DND-41 (cell line): ENCODE measurements around the gene NRBP1.

Experiments used
- ATAC-seq: fragments of 200-7000 bp; cut with Tn5 transposase; 3 replicates; pipeline ENCODE4 v1.9.1; 2021; ENCODE audit warnings: low read depth; ENCODE audit not compliant: insufficient read depth
- DNase-seq: peaks from one replicate; pipeline ENCODE4 v3.0.0-alpha.2; 2020
- H2AFZ ChIP-seq: 2 replicates; pipeline ENCODE4 v1.6.0; 2012; ENCODE audit warnings: low read depth, low read length
- H3K27ac ChIP-seq: 2 replicates; pipeline ENCODE4 v1.5.1; 2012; ENCODE audit warnings: low read length, inconsistent platforms
- H3K27me3 ChIP-seq: fragments of 200-600 bp; sonication (generic); 2 replicates; pipeline ENCODE4 v1.6.0; 2012; ENCODE audit warnings: low read length, mild to moderate bottlenecking, inconsistent platforms; ENCODE audit not compliant: insufficient read depth, poor library complexity
- H3K36me3 ChIP-seq: 2 replicates; pipeline ENCODE4 v1.5.1; 2012; ENCODE audit warnings: low read length, inconsistent platforms; ENCODE audit not compliant: insufficient read depth
- H3K4me1 ChIP-seq: 2 replicates; pipeline ENCODE4 v1.5.1; 2012; ENCODE audit warnings: mild to moderate bottlenecking, low read length; ENCODE audit not compliant: insufficient read depth
- H3K4me2 ChIP-seq: 2 replicates; pipeline ENCODE4 v1.6.0; 2012; ENCODE audit warnings: mild to moderate bottlenecking, moderate library complexity, low read length, inconsistent platforms; ENCODE audit not compliant: insufficient read depth
- H3K4me3 ChIP-seq, 2 experiments: fragments of 200-600 bp in 1 of 2; shearing (Covaris generic) in 1 of 2; 2 replicates each; pipeline ENCODE4 v1.5.1; 2012 to 2016; ENCODE audit warnings: inconsistent platforms in 2 of 2, low read length in 2 of 2, mild to moderate bottlenecking in 2 of 2, low read depth in 1 of 2, moderate library complexity in 1 of 2
- H3K79me2 ChIP-seq: 2 replicates; pipeline ENCODE4 v1.6.0; 2012; ENCODE audit warnings: low read length, inconsistent platforms; ENCODE audit not compliant: insufficient read depth
- H3K9ac ChIP-seq: 2 replicates; pipeline ENCODE4 v1.6.0; 2012; ENCODE audit warnings: low read depth, mild to moderate bottlenecking, inconsistent platforms, low read length, moderate library complexity
- H3K9me3 ChIP-seq: 2 replicates; pipeline ENCODE4 v1.5.1; 2012; ENCODE audit warnings: low read length, moderate library complexity, mild to moderate bottlenecking, inconsistent platforms; ENCODE audit not compliant: insufficient read depth, severe bottlenecking
- H4K20me1 ChIP-seq: 2 replicates; pipeline ENCODE4 v1.6.0; 2012; ENCODE audit warnings: low read length; ENCODE audit not compliant: insufficient read depth
- EZH2 ChIP-seq: IDR thresholded peaks from 3 replicates; pipeline ENCODE4 v1.6.1; 2012; ENCODE audit warnings: borderline replicate concordance, low read depth, mild to moderate bottlenecking, moderate library complexity, low read length, inconsistent platforms; ENCODE audit not compliant: severe bottlenecking
- TF ChIP-seq, protein P1 (sequence below): IDR thresholded peaks from 2 replicates; pipeline ENCODE4 v1.5.1; 2012; ENCODE audit warnings: borderline replicate concordance, low read length, moderate library complexity, mild to moderate bottlenecking; ENCODE audit not compliant: poor library complexity, severe bottlenecking; ENCODE audit errors: extremely low read depth

Gene NRBP1

DNA sequence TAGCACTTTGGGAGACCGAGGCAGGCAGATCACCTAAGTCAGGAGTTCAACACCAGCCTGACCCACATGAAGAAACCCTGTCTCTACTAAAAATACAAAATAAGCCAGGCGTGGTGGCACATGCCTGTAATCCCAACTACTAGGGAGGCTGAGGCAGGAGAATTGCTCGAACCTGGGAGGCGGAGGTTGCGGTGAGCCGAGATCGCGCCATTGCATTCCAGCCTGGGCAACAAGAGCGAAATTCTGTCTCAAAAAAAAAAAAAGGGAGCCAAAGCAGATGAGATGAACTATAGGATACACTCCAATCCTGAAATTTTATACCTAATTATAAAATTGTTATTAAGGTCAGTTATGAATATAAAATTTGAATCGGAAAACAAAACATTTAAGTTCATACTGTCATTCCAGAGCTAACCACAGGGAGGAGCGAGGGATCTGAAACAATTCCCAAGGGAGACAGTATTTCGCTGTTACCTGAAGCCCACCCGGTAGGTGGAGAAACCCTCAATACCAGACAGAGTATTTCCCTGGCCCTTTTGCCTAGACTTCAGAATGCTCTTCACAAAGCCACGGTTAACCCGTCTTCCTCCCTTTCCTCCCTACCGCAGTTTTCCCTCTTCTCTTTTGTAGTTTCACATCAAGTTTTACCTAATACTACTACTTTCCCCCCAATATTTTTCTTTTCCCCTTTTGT, 20.5 kb upstream of the NRBP1 start:
- peaks cover 39% of the 10 kb centered on the region for H4K20me1 ChIP-seq
- H3K4me3 ChIP-seq: peak overlapping the region; percentile 96 to 97; a peak in 3 of 4 replicates
- H3K4me2 ChIP-seq: peak overlapping the region; percentile 88
- H3K79me2 ChIP-seq: peaks cover 65% of the 10 kb centered on the region
- peak; percentile 25 for DNase-seq
- H3K9ac ChIP-seq: peak overlapping the region; percentile 97
- no peaks in the 10 kb centered on the region for H3K9me3 ChIP-seq
- H3K27me3 ChIP-seq: no peaks in the 10 kb centered on the region
- no peak overlapping the region for H2AFZ ChIP-seq
- TF ChIP-seq EZH2: no peak
- TF ChIP-seq, protein P1, sequence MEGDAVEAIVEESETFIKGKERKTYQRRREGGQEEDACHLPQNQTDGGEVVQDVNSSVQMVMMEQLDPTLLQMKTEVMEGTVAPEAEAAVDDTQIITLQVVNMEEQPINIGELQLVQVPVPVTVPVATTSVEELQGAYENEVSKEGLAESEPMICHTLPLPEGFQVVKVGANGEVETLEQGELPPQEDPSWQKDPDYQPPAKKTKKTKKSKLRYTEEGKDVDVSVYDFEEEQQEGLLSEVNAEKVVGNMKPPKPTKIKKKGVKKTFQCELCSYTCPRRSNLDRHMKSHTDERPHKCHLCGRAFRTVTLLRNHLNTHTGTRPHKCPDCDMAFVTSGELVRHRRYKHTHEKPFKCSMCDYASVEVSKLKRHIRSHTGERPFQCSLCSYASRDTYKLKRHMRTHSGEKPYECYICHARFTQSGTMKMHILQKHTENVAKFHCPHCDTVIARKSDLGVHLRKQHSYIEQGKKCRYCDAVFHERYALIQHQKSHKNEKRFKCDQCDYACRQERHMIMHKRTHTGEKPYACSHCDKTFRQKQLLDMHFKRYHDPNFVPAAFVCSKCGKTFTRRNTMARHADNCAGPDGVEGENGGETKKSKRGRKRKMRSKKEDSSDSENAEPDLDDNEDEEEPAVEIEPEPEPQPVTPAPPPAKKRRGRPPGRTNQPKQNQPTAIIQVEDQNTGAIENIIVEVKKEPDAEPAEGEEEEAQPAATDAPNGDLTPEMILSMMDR: peak; percentile 56
- H3K36me3 ChIP-seq: peaks cover 34% of the 10 kb centered on the region
- H3K27ac ChIP-seq: peak overlapping the region; percentile 84
- no peak for ATAC-seq
- peaks cover 41% of the 10 kb centered on the region for H3K4me1 ChIP-seq

DNA sequence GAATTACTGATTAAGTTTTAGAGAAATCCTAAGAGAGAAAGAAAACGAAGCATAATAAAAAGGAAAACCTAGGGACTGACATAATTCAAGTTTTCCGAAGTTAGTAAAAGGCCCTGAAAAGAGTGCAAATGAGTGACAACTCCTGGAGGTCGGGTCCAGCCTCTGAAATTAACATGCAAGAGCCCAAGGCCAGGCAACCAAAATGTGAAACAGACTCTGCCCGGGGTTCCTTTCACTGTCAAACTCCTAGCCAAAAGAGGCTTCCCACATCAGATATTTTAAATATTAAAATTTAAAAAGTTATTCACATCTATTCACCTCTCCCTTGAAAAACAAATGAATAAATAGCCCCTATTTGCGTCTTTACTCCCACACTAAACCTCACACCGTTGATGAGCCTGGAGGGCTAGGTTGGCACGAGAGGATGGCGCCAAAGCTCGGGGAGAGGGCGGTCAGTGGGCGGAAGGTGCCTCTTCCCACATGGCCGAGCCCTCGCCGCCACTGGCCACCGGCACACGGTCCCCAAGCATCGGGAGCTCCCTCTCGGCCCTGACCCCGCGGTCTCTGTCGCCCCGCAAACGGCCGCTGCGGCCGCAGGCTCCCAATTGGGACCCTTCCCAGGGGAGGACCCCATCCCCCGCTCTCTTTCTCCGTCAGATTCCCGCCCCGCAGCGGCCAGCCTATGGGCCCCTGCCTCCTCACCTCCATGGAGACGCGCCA, 19.7 kb upstream of the NRBP1 start:
- no peak for DNase-seq
- peak overlapping the region; percentile 94 for H2AFZ ChIP-seq
- peaks cover 57% of the 10 kb centered on the region for H3K79me2 ChIP-seq

DNA sequence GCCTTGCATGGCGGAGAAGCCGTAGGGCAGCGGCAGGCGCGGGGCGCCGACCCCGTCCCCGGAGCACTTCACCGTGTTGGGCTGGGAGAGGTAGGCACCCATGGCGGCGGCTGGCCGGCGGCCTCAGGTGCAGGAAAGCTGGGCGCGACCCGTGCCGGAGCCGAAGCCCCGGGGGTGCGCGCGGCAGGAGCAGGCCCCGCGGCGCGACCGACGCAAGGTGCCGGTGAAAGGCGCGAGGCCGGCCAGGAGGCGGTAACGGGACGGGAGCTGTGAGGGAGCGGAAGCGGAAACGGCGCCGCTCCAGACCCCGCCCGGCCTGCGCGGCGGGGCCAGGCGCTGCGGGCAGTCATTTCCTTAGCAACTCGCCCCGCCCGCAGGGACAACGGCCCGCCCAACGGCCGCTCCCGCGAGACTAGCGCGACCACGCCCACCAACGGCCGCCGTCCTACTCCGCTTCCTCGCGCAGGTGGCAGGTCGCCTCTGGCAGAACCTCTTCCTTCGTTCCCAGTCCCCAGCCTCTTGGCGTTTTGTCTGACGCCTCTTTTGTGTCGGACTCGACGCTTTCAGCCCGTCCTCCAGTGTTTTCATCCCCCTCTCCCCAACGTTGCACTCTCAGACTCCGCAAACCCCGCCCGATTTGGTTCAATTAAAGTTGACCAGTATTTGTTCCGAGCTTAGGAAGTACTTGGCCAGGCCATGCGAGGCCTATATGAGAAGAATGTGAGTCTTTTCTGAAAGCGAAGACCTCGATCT, 18.9 kb upstream of the NRBP1 start, which contains the start of gene PPM1G:
Gene PPM1G (minus strand): TSS at position 271 of the 753 bp plus-strand sequence. CDS start 169 bp downstream, at position 102.
- Histone ChIP-seq H3K9me3 (no peaks in the 10 kb centered on the region), H3K79me2 (peaks cover 49% of the 10 kb centered on the region), H3K36me3 (peaks cover 30% of the 10 kb centered on the region), H2AFZ (peak within 1 kb of the TSS; percentile 95), H3K27ac (peak within 1 kb of the TSS; percentile 97), H4K20me1 (peaks cover 29% of the 10 kb centered on the region), H3K4me3 (peak within 1 kb of the TSS; percentile 96 to 97), H3K9ac (peak within 1 kb of the TSS; percentile 97), H3K27me3 (no peaks in the 10 kb centered on the region), H3K4me2 (peak within 1 kb of the TSS; percentile 88), H3K4me1 (peaks cover 38% of the 10 kb centered on the region)
- TF ChIP-seq, protein P1: no peak
- no peak for TF ChIP-seq EZH2
- DNase-seq (peak; percentile 97), ATAC-seq (peak; percentile 95)

More for the DNA sequence above, 19.7 kb upstream of the NRBP1 start:
- H4K20me1 ChIP-seq: peaks cover 33% of the 10 kb centered on the region
- peak overlapping the region; percentile 96 to 97 for H3K4me3 ChIP-seq
- peak overlapping the region; percentile 88 for H3K4me2 ChIP-seq
- peak overlapping the region; percentile 97 for H3K9ac ChIP-seq
- TF ChIP-seq, protein P1: no peak
- no peak for TF ChIP-seq EZH2
- peaks cover 41% of the 10 kb centered on the region for H3K4me1 ChIP-seq
- peak overlapping the region; percentile 84 for H3K27ac ChIP-seq
- no peaks in the 10 kb centered on the region for H3K27me3 ChIP-seq
- peaks cover 30% of the 10 kb centered on the region for H3K36me3 ChIP-seq
- peak; percentile 18 for ATAC-seq
- no peaks in the 10 kb centered on the region for H3K9me3 ChIP-seq
